ENCODE data around the gene ASB13.

The ASB13 gene

DNA sequence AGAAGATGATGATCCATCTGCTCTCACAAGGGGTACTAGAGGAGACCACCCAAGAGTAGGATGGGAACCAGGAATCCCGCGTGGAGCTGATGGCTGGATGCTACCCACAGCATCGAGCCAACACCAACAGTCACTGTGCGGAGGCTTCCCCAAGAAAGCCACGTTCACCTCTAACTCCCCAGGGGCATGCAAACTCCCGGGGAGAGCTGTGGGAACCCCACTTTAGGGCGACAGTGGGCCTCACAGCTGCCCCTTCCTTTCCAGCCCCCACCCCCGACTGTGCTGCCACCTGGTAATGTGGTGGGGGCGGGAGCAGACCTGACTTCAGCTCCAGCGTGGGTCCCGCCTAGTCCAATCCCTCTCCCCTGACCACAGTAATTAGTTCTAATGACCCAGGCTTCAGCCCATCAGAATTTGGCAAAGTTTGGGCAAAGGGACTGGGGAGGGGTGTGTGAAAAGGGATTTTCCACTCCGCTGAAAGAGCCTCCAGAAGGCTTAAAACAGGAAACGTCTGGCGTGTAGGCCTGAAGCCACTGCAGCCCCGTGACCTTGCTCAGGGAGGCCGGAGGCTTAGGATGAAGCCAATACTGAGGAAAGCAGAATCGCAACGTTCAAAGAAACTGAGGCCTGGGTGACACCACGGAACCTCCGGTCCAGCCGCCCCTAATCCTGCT lies 20.3 kb downstream of the ASB13 start:
- H3K4me3 ChIP-seq (ENCODE audit: low read depth, low read length), result no peak overlapping the region
- no peak for TF ChIP-seq CTCF (IDR thresholded peaks at IDR 0.05; ENCODE audit: low read depth, low read length)

DNA sequence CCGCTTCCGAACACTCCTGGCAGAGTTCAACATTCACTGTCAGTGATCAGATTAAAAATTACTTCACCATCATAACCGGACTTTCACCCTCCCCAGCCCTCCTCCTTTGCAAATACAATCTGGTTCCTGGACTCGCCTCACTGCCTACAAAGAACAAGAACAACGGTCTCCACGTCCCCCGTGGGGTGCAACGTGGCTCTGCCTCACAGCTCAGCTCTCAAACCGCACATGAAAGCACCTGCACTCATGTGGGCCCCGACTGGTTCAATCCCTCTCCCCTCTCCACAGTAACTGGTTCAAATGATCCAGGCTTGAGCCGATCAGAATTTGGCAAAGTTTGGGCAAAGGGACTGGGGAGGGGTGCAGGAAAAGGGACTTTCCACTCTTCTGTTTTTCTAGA lies 21.0 kb downstream of the ASB13 start:
- no peak for TF ChIP-seq CTCF (IDR thresholded peaks at IDR 0.05; ENCODE audit: low read depth, low read length)
- H3K4me3 ChIP-seq (ENCODE audit: low read depth, low read length), result no peak overlapping the region

DNA sequence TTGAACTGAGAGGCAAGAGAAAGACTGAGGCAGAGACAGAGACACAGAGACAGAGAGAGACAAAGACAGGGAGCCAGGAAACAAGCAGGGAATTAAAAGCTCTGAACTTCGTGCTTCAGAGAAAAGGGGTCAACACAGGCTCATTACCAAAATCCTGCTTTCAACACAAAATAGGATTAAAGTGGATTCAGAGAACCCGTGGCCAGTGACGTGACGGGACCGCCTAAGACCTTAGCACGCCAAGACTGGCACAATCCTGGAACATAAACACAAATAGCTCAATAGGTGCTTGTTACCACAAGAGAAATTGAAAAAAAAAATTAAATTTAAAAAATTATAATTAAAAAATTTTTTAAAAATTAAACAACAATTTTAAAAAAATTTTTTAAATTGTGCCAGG lies 21.5 kb downstream of the ASB13 start:
- no peak overlapping the region for H3K4me3 ChIP-seq (ENCODE audit: low read depth, low read length)
- TF ChIP-seq CTCF (IDR thresholded peaks at IDR 0.05; ENCODE audit: low read depth, low read length), result no peak

DNA sequence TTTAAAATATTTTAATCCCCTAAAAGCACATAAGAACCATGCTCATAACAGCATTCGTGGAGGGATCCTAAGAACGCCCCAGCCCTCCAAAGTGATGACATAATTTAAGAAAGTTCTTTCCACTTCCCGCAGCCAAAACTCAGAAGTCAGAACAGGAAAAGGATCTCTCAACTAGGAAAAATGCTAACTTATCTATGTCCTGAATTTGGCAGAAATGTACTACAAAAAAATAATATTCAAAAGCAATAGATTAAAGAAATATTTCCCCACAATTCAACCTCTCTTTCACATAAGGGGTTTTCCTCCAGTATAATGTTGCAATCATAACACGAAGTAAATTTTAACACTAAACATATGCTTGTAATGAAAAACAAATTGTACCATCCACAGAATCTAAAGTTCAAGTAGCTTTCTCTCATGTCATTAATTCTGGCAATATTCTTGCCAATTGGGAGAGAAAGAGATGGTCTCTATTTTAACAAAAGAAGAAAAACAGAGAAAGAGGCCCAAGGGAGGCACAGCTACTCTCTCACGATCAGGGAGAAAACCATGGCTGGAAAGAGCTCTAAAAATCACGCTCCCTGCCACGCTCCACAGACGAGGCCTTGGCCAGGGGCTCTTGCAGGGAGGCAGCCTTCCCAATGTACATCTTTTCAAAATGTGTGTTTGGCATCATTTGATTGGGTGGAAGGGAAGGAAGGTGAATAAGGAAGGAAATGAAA lies 22.9 kb downstream of the ASB13 start:
- H3K4me3 ChIP-seq (ENCODE audit: low read depth, low read length), result no peak overlapping the region

DNA sequence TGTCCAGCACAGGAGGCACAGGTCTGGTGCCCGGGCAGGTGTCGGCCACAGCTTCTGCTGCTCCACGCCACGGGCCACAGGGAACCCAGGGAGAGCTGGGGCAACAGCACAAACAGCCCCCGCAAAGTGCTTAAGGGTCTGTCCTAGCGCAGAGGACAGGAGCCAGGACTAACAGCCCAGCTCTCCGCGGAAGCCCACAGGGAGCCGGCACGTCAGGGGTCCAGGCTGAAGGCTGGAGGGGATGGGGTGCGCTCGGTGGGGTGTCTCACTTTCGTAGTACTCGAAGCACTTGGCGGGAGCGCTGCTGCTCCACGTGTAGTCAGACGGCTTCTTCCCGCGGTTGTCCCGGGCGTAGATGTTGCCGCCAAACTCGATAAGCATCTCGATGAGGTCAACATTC lies 24.9 kb downstream of the ASB13 start:
- no peak for TF ChIP-seq CTCF (IDR thresholded peaks at IDR 0.05; ENCODE audit: low read depth, low read length)
- no peak overlapping the region for H3K4me3 ChIP-seq (ENCODE audit: low read depth, low read length)

More for the DNA sequence above, 22.9 kb downstream of the ASB13 start:
- no peak for TF ChIP-seq CTCF (IDR thresholded peaks at IDR 0.05; ENCODE audit: low read depth, low read length)

DNA sequence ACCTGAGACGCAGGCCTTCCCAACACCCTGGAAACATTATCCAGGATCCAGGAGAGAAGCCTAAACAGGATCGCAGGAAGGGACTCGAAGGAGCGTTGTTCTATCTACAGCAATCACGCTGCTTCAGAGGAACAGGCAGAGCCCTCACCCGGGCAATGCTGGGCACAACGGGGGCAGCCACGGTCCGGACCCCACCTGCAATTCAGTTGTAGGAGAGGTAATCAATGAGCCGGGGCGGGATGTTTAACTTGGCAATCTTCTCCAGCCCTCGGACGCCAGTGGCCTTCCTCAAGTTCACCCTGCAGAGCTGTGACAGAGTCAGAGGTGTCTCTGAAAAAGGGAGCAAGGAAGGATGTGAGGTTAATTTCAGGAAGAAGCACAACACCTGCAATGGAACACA lies 25.9 kb downstream of the ASB13 start:
- TF ChIP-seq CTCF (IDR thresholded peaks at IDR 0.05; ENCODE audit: low read depth, low read length), result no peak

DNA sequence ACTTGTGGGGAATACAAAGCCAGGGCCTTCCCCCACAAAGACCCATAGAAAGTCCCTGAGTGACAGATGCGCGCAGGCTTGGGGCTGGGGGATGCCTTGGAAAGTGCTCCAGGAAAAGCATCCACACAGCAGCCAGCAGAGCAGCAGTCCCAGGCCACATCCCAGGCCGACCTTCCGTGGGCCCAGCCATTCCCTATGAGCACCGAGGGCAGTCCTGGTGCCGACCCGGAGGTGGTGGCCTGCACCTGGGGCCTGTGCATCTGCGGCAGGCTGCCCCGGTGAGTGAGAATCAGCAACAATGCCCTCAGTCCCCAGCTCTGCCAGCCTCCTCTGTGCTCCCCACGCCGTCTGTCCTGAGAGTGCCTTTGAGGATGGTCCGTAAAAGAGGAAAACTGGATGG lies 26.4 kb downstream of the ASB13 start:
- no peak overlapping the region for H3K4me3 ChIP-seq (ENCODE audit: low read depth, low read length)
- no peak for TF ChIP-seq CTCF (IDR thresholded peaks at IDR 0.05; ENCODE audit: low read depth, low read length)

More for the DNA sequence above, 25.9 kb downstream of the ASB13 start:
- no peak overlapping the region for H3K4me3 ChIP-seq (ENCODE audit: low read depth, low read length)

Measured in WI38 (cell line).